ENCODE results near the gene PPP1R2. TPM values are rescaled to one million over a fixed set of nuclear protein-coding genes. Genes with fewer than 3 reads are reported as not detected.
A peak's percentile ranks its signal among the peaks of the same experiment; 100 is the strongest.

The PPP1R2 gene
- total and polyA plus RNA-seq, 2 of the 13 experiments (the other 11 are each of a cell fraction or from before 2014, with no cell fraction given), result 36.5 to 86.5 TPM

DNA sequence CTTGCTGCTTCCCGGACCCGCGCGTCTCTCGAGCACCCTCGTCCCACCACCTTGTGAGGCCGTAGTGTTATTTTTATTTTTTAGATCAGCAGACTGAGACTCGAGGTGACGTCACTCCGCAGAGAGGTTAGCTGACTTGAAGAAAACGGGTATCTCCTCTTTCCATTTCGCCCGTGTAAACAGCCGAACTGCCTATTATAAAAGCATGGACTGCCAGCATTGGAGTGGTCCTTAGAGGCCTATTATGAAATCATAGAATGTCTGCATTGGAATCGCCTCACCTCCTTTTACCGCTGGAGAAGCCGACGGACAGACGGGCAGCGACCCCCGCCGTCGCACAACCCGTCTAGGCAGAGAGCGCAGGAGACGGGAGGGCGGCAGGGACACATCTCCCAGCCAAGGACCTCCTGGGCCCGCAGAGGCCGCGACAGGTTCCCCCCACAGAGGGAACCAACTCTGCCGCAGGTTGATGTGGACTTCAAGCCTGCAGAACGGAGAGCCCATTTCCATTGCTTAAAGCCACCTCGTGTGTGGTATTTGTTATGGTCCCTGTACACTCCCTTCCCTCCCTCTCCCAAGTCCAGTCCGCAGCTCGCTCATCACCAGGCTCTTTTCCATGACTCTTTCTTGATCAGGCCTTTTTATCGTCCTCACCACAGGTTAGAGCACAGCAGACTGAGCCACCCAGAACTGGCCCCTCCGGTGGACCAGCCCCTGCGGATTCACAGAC lies 540 bp upstream of the PPP1R2 start (continued):
- TF ChIP-seq, protein P1, sequence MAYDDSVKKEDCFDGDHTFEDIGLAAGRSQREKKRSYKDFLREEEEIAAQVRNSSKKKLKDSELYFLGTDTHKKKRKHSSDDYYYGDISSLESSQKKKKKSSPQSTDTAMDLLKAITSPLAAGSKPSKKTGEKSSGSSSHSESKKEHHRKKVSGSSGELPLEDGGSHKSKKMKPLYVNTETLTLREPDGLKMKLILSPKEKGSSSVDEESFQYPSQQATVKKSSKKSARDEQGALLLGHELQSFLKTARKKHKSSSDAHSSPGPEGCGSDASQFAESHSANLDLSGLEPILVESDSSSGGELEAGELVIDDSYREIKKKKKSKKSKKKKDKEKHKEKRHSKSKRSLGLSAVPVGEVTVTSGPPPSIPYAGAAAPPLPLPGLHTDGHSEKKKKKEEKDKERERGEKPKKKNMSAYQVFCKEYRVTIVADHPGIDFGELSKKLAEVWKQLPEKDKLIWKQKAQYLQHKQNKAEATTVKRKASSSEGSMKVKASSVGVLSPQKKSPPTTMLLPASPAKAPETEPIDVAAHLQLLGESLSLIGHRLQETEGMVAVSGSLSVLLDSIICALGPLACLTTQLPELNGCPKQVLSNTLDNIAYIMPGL (CRISPR knock-in tag; IDR thresholded peaks at IDR 0.05; ENCODE audit: borderline replicate concordance in 1 of 2, low read depth in 1 of 2), result peak in 1 of 2 experiments; percentile 9; a peak in 1 of 4 replicates
- no peak for TF ChIP-seq BCL6 (CRISPR knock-in tag; IDR thresholded peaks at IDR 0.05)
- TF ChIP-seq RBAK (CRISPR knock-in tag; IDR thresholded peaks at IDR 0.05), result no peak
- TF ChIP-seq, protein P2, sequence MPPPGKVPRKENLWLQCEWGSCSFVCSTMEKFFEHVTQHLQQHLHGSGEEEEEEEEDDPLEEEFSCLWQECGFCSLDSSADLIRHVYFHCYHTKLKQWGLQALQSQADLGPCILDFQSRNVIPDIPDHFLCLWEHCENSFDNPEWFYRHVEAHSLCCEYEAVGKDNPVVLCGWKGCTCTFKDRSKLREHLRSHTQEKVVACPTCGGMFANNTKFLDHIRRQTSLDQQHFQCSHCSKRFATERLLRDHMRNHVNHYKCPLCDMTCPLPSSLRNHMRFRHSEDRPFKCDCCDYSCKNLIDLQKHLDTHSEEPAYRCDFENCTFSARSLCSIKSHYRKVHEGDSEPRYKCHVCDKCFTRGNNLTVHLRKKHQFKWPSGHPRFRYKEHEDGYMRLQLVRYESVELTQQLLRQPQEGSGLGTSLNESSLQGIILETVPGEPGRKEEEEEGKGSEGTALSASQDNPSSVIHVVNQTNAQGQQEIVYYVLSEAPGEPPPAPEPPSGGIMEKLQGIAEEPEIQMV (CRISPR knock-in tag; IDR thresholded peaks at IDR 0.05; ENCODE audit: low read depth), result 0 out of 2 replicates have a peak, but pooled peaks have one; percentile 43
- TF ChIP-seq MLLT10 (CRISPR knock-in tag; IDR thresholded peaks at IDR 0.05), result no peak
- no peak for TF ChIP-seq BRCA1 (CRISPR knock-in tag; IDR thresholded peaks at IDR 0.05)
- TF ChIP-seq, protein P3, sequence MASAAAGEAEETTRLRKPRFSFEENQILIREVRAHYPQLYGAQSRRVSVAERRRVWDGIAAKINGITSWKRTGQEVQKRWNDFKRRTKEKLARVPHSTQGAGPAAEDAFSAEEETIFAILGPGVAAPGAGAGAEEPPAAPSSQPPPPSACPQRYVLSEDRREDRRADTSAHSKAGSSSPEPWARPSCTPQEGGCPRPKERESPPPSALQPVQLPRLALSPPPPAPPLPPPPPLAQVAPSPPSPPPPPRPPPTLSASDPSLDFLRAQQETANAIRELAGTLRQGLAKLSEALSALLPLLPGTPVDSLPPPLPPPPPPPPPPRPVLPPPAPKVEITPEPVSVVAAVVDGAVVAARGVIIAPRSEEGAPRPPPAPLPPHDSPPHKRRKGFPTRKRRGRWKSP (CRISPR knock-in tag; IDR thresholded peaks at IDR 0.05), result 0 out of 2 replicates have a peak, but pooled peaks have one; percentile 4
- TF ChIP-seq ZNF224 (CRISPR knock-in tag; IDR thresholded peaks at IDR 0.05), result no peak
- 0 out of 2 replicates have a peak, but pooled peaks have one; percentile 44 for TF ChIP-seq SETDB1 (CRISPR knock-in tag; IDR thresholded peaks at IDR 0.05; ENCODE audit: borderline replicate concordance)
- TF ChIP-seq ZFY (CRISPR knock-in tag; IDR thresholded peaks at IDR 0.05), result no peak
- TF ChIP-seq, protein P4, sequence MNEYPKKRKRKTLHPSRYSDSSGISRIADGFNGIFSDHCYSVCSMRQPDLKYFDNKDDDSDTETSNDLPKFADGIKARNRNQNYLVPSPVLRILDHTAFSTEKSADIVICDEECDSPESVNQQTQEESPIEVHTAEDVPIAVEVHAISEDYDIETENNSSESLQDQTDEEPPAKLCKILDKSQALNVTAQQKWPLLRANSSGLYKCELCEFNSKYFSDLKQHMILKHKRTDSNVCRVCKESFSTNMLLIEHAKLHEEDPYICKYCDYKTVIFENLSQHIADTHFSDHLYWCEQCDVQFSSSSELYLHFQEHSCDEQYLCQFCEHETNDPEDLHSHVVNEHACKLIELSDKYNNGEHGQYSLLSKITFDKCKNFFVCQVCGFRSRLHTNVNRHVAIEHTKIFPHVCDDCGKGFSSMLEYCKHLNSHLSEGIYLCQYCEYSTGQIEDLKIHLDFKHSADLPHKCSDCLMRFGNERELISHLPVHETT (CRISPR knock-in tag; conservative IDR thresholded peaks at IDR 0.05), result no peak
- no peak for TF ChIP-seq CC2D1A (CRISPR knock-in tag; IDR thresholded peaks at IDR 0.05)
- TF ChIP-seq FOXA1 (IDR thresholded peaks at IDR 0.05), result no peak
- TF ChIP-seq FOXA1 (CRISPR knock-in tag; IDR thresholded peaks at IDR 0.05), result peak; percentile 32; the same call in 1 of the 2 replicates
- TF ChIP-seq ZNF629 (CRISPR knock-in tag; conservative IDR thresholded peaks at IDR 0.05), result 0 out of 2 replicates have a peak, but pooled peaks have one; percentile 23
- TF ChIP-seq ZNF12 (CRISPR knock-in tag; IDR thresholded peaks at IDR 0.05), result 0 out of 2 replicates have a peak, but pooled peaks have one; percentile 11
- TF ChIP-seq ZC3H13 (CRISPR knock-in tag; IDR thresholded peaks at IDR 0.05), result no peak; the same call in 1 of the 2 replicates
- TF ChIP-seq CBX1 (IDR thresholded peaks at IDR 0.05; ENCODE audit: low read depth), result no peak
- TF ChIP-seq, protein P5, sequence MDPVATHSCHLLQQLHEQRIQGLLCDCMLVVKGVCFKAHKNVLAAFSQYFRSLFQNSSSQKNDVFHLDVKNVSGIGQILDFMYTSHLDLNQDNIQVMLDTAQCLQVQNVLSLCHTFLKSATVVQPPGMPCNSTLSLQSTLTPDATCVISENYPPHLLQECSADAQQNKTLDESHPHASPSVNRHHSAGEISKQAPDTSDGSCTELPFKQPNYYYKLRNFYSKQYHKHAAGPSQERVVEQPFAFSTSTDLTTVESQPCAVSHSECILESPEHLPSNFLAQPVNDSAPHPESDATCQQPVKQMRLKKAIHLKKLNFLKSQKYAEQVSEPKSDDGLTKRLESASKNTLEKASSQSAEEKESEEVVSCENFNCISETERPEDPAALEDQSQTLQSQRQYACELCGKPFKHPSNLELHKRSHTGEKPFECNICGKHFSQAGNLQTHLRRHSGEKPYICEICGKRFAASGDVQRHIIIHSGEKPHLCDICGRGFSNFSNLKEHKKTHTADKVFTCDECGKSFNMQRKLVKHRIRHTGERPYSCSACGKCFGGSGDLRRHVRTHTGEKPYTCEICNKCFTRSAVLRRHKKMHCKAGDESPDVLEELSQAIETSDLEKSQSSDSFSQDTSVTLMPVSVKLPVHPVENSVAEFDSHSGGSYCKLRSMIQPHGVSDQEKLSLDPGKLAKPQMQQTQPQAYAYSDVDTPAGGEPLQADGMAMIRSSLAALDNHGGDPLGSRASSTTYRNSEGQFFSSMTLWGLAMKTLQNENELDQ (CRISPR knock-in tag; IDR thresholded peaks at IDR 0.05; ENCODE audit: borderline replicate concordance), result no peak
- TF ChIP-seq ZNF124 (CRISPR knock-in tag; IDR thresholded peaks at IDR 0.05), result peak; percentile 42; the same call in 1 of the 2 replicates
- TF ChIP-seq ZNF788 (CRISPR knock-in tag; IDR thresholded peaks at IDR 0.05; ENCODE audit: borderline replicate concordance), result 0 out of 2 replicates have a peak, but pooled peaks have one; percentile 18
- peak; percentile 25; the same call in 1 of the 2 replicates for TF ChIP-seq HNF4A (CRISPR knock-in tag; IDR thresholded peaks at IDR 0.05)
